ENCODE data around the gene SLC6A1.

Gene SLC6A1

DNA sequence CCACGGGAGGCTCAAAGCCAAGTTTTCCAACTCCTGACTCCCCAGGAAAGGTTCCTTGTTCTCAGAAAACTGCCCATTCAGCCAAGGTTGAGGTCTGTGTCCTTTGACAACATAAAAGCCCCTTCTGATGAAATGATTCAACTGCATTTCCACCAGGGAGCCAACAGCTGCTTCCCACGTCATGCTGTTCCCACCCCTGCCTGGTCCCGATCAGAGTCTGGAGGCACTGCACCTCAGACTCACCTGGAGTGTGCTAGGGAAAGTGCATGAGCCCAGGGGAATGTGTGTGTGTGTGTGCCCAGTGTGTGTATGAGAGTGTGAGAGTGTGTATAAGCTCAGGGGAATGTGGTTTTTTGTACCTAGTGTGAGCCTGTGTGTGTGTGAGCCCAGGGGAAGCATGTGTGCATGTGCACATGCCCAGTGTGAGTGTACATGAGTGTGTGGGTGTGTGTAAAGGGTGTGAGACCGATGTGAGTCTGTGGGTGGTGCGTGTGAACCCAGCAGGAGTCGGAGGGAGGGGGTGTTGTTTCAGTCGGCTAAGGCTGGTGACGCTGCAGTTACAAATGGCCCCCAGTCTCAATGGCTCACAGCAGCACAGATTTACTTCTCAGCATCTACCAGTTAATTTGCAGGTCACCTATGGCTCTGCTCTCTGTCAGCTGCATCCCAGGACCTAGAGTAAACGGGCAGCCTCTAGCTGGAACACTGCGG is 20.3 kb upstream of the SLC6A1 start:
- DNase-seq = no peak

- DNase-seq = no peak
Measured at GRCh38 chr3:10973046-10973595, 19.4 kb upstream of the SLC6A1 start.

DNA sequence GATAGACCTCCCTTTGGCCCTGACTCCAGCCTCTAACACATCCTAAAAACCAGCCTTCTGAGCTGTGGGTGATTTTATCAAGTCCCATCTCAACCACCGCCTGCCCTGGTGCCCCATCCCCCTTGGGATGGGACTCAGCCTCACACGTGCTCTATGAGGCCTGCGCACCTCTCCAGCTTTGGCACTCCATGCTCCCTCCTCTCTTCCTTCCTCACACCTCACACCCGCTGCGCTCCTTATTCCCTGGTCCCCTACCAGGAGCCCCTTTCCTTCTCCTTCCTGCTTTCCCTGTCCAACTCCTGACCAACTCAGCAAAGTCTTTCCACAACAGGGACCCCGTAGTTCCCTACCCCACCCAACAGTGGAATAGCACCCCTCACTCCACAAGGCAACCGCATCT is 18.4 kb upstream of the SLC6A1 start:
- DNase-seq = no peak

- DNase-seq = no peak
Measured at GRCh38 chr3:10974746-10975375, 17.7 kb upstream of the SLC6A1 start.

GRCh38 chr3:10975695-10976234 is 16.8 kb upstream of the SLC6A1 start:
- DNase-seq = no peak

- DNase-seq = no peak
Measured at GRCh38 chr3:10976770-10977169, 15.8 kb upstream of the SLC6A1 start.

GRCh38 chr3:10977892-10978510 is 14.5 kb upstream of the SLC6A1 start:
- no peak for DNase-seq

GRCh38 chr3:10978956-10979355 is 13.6 kb upstream of the SLC6A1 start:
- DNase-seq = no peak

- no peak for DNase-seq
Measured at GRCh38 chr3:10980312-10980711, 12.2 kb upstream of the SLC6A1 start.

DNA sequence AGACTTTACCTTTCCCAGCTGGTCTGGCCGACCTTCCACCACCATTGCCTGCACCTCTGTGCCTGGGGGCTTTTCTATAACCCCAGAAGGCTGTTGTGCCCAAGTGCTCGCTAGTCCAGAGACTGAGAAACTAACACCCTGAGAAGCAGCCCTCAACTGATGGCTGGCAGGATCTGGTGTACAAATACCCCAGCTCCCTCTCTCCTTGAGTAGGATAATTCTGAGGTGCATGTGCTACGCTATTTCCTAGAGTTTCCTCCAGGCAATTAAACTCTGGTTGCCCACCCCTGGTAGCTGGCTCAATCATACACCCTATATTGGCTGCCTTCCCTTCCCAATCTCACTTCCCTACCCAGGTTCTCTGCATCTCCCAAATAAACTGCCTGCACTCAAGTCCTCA is 11.5 kb upstream of the SLC6A1 start:
- no peak for DNase-seq

GRCh38 chr3:10981961-10982360 is 10.6 kb upstream of the SLC6A1 start:
- no peak for DNase-seq

- no peak for DNase-seq
Measured at GRCh38 chr3:10982782-10983181, 9.8 kb upstream of the SLC6A1 start.

DNA sequence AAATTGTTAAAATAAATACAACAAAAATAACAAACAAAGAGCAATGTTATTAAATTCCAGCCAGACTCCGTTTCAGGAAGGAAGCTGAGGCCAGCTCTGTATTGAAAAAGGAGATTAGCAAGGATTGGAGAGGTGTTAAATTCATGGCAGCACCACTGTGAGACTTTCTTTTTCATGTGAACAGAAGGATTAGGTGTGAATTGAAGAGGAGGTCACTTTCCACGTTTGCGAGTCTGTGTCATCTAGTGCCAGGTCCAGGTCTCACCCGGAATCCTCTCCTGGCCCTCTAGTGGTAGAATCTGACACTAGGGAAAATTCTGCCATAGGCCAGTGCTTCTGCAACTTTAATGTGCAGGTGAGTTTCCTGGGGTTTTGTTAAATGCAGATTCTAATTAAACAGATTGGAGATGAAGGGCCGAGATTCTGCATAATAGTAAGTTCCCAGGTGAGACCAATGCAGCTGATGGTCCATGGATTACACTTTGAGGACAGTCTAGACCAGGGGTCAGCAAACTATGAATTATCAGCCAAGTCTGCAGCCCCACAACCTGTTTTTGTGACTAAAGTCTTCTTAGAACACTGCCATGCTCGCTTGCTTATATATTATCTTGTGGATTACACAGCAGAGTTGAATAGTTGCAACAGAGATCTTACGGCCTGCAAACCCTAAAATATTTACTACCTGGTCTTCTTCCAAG is 9.2 kb upstream of the SLC6A1 start:
- DNase-seq = peak; percentile 56

- no peak for DNase-seq
Measured at GRCh38 chr3:10984371-10984896, 8.1 kb upstream of the SLC6A1 start.

GRCh38 chr3:10985181-10985580 is 7.4 kb upstream of the SLC6A1 start:
- no peak for DNase-seq

DNA sequence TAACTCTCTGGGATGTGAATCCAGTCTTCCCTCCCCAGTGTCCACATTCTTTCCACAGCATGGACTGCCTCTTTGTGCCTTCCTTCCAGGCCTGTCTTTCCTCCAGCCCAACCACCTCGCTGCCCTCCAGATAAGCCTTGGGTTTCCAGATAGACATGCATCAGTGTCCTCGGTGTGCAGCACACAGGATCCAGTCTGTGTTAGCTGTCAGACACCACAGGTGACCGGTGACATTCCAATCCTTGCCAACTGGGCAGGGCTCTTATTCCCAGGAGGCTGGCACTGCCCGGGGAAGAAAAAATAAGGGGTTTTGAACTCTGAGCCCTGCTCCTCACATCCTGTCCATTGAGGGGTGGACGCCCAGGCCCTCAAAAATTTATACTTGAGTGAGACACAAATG is 6.0 kb upstream of the SLC6A1 start:
- no peak for DNase-seq

DNA sequence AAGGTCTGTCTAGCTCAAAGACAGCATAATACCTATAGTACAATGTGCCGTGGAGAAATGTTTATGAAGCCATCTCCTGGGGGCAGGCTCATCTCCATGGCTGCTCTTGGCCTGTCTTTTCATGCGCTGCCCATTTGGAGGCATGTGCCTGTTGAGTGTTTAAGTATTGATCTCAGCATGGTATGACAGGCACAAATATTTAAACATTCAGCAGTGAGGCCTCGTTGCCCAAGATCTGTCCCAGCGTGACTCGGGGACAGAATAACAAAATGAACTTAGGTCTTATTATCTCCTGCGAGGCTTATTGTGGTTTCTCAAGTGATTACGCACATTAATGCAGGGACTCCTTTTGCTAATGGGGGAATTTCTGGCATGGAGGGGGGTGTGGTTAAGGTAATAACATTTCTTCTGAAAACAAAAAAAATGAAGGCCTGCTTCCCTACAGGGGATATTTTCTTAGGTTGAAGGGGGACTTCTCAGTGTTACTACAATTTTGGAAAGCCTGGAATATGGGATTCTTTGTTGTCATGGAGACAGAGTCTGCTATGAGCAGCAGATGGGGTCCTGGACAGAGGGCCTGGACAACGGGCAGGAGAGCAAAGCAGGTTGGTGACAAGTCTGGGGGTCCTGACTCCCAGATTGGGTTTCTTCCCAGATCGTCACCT is 4.4 kb upstream of the SLC6A1 start:
- no peak for DNase-seq

DNA sequence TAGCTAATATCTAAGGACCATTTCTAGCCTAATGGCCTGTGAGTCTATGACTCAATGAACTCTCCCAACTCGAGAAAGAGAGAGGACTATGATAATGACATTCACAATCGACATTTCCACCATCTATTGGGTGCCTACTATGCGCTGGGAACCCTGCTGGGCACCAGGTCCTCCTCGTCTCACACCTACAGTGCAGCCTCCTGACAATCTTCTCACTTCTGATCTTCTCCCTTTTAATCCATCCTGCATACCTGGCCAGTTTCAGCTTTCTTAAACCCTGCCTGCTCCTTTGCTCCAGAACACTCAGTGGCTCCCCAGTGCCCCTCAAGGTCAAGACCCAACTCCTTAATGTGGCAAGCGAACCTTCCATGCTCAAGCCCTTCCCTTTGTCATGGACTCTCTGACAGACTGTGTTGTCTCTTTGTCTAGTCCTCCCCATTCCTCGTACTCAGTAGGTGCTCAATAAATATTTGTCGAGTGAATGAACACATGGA is 3.5 kb upstream of the SLC6A1 start:
- no peak for DNase-seq

- no peak for DNase-seq
Measured at GRCh38 chr3:10992943-10993728, 588 bp downstream of the SLC6A1 start.

DNA sequence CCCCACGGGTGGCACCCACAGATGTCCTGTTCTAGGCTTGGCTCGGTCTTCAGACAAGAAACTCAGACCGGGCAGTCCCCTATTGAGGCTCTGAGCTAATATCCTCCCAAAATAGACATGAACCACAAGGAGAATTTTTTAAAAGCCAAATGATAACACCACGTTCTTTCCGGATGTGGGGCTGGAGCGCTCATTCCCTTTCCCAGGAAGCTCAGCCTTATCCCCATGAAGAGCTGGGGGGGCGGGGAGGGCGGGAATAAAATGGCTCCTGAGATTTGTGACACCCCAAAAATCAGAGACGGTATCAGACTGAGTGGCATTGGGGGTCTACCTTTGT is 1.1 kb downstream of the SLC6A1 start:
- no peak for DNase-seq

DNA sequence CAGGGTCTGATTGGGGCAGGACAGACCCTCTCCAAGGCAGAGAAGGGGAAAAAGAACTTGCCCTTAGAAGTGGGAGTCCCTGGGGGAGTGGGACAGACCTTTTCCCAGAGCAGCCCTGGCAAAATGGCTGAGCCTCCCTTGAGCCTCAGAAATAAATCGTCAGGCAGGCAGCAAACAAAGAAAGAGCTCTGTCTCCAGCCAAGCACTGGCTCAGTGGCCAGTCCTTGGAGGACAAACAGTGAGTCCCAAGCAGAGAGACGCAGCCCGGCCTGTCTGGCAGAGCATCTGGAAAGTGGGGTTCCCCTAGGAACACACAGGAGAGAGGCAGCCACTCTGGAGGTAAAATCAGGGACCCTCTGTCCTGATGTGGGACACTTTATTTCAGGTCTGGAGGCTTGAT is 1.8 kb downstream of the SLC6A1 start:
- no peak for DNase-seq

GRCh38 chr3:10995871-10996270 is 3.3 kb downstream of the SLC6A1 start:
- DNase-seq = no peak

Measured in activated CD8-positive, alpha-beta memory T cell treated with anti-CD3 and anti-CD28 coated beads, Interleukin-2, amount 50 U/mL, for 48 hours (primary cell).